Measurements from ENCODE around the gene HOXA1.

The HOXA1 gene

GRCh38 chr7:27112955-27113949 lies 17.5 kb upstream of the HOXA1 start (continued):
- TF ChIP-seq ZNF513 (tag by site-specific recombination; IDR thresholded peaks at IDR 0.05) (no peak), KLF9 (tag by site-specific recombination; IDR thresholded peaks at IDR 0.05; ENCODE audit: low read depth) (0 out of 2 replicates have a peak, but pooled peaks have one; percentile 19), ZBTB8A (tag by site-specific recombination; IDR thresholded peaks at IDR 0.05) (peak; percentile 33; the same call in 1 of the 2 replicates), MEIS1 (CRISPR knock-in tag; IDR thresholded peaks at IDR 0.05; ENCODE audit: borderline replicate concordance) (peak; percentile 86; the same call in 1 of the 2 replicates), ZNF366 (tag by site-specific recombination; conservative IDR thresholded peaks at IDR 0.05) (peak; percentile 60; the same call in 1 of the 2 replicates), ZBTB10 (tag by site-specific recombination; IDR thresholded peaks at IDR 0.05) (no peak), ZNF391 (tag by site-specific recombination; IDR thresholded peaks at IDR 0.05; ENCODE audit: borderline replicate concordance, low read depth) (peak; percentile 54; the same call in 1 of the 2 replicates), ZSCAN5A (tag by site-specific recombination; IDR thresholded peaks at IDR 0.05) (0 out of 2 replicates have a peak, but pooled peaks have one; percentile 29), KLF8 (tag by site-specific recombination; IDR thresholded peaks at IDR 0.05) (0 out of 2 replicates have a peak, but pooled peaks have one; percentile 25), ZEB2 (tag by site-specific recombination; IDR thresholded peaks at IDR 0.05) (peak; percentile 59), ZXDB (tag by site-specific recombination; IDR thresholded peaks at IDR 0.05) (peak; percentile 70), ZFHX2 (tag by site-specific recombination; conservative IDR thresholded peaks at IDR 0.05) (peak; percentile 14; the same call in 1 of the 2 replicates), ZNF302 (tag by site-specific recombination; IDR thresholded peaks at IDR 0.05; ENCODE audit: low read depth) (no peak), BCL11A (tag by site-specific recombination; IDR thresholded peaks at IDR 0.05; ENCODE audit: low read depth) (0 out of 2 replicates have a peak, but pooled peaks have one; percentile 22), YY1 (tag by site-specific recombination; IDR thresholded peaks at IDR 0.05) (peak; percentile 59), ZNF645 (tag by site-specific recombination; IDR thresholded peaks at IDR 0.05) (no peak), ZBTB48 (tag by site-specific recombination; IDR thresholded peaks at IDR 0.05) (peak; percentile 48; the same call in 1 of the 2 replicates), ZNF169 (tag by site-specific recombination; IDR thresholded peaks at IDR 0.05) (no peak), ZNF354C (tag by site-specific recombination; IDR thresholded peaks at IDR 0.05; ENCODE audit: borderline replicate concordance, low read depth) (no peak), BCL11B (tag by site-specific recombination; IDR thresholded peaks at IDR 0.05; ENCODE audit: low read depth) (peak; percentile 53; the same call in 1 of the 2 replicates), IKZF3 (tag by site-specific recombination; IDR thresholded peaks at IDR 0.05) (peak; percentile 62; the same call in 1 of the 2 replicates), ZNF837 (tag by site-specific recombination; IDR thresholded peaks at IDR 0.05) (no peak), ZNF560 (tag by site-specific recombination; IDR thresholded peaks at IDR 0.05; ENCODE audit: borderline replicate concordance) (no peak), KLF16 (tag by site-specific recombination; IDR thresholded peaks at IDR 0.05) (0 out of 2 replicates have a peak, but pooled peaks have one; percentile 23), ZNF701 (tag by site-specific recombination; IDR thresholded peaks at IDR 0.05) (no peak), ZSCAN30 (tag by site-specific recombination; IDR thresholded peaks at IDR 0.05) (0 out of 2 replicates have a peak, but pooled peaks have one; percentile 25), ZNF704 (tag by site-specific recombination; IDR thresholded peaks at IDR 0.05) (no peak), ZNF211 (tag by site-specific recombination; IDR thresholded peaks at IDR 0.05; ENCODE audit: low read depth) (no peak), WT1 (tag by site-specific recombination; IDR thresholded peaks at IDR 0.05) (0 out of 2 replicates have a peak, but pooled peaks have one; percentile 30), ZNF777 (tag by site-specific recombination; IDR thresholded peaks at IDR 0.05; ENCODE audit: borderline replicate concordance) (no peak), ZNF248 (tag by site-specific recombination; IDR thresholded peaks at IDR 0.05) (no peak)

Data from HEK293 (cell line).